GM12878 (cell line): ENCODE results near the gene ZNF507. TPM values are rescaled to one million over a fixed set of nuclear protein-coding genes. Genes with fewer than 3 reads are reported as not detected.
A peak's percentile ranks its signal among the peaks of the same experiment; 100 is the strongest.

Source experiments
- ATAC-seq: fragments of 200-7000 bp; cut with Tn5 transposase; 3 replicates; pipeline ENCODE4 v1.9.1; 2020; ENCODE audit warnings: mild to moderate bottlenecking, moderate library complexity
- BruUV-seq: library from RNA; stranded (reverse); fragments of 400-500 nt; replicated peaks from 2 replicates; lab custom pipeline; 2021; lab: Mats Ljungman, UMichigan
- CTCF ChIA-PET: fragments of 300-600 bp; sonication (Branson Sonifier 250); formaldehyde crosslinking; extraction: SDS; loops from one replicate; lab custom pipeline; 2021; ENCODE audit warnings: inconsistent platforms; lab: Yijun Ruan, JAX
- POLR2A ChIA-PET: fragments of 350-600 bp; formaldehyde crosslinking; extraction: SDS; loops from one replicate; lab custom pipeline; 2021; ENCODE audit warnings: inconsistent platforms; lab: Charles Lee
- RAD21 ChIA-PET: fragments of 300-600 bp; sonication (Branson Sonifier 250); formaldehyde crosslinking; loops from one replicate; lab custom pipeline; 2023; ENCODE audit warnings: antibody characterized with exemption; ENCODE audit not compliant: unreplicated experiment; lab: Charles Lee
- SMC1A ChIA-PET: fragments of 300-600 bp; sonication (Branson Sonifier 250); formaldehyde crosslinking; loops from one replicate; lab custom pipeline; 2023; ENCODE audit not compliant: unreplicated experiment, uncharacterized antibody; lab: Charles Lee
- DNase-seq: peaks from one replicate; pipeline ENCODE4 v3.0.0-alpha.2; 2011; ENCODE audit warnings: low read depth, low spot score
- FAIRE-seq: peaks from 3 replicates; lab custom pipeline; 2011; peaks lifted over from hg19 to GRCh38; lab: Jason Lieb, UNC
- H2AFZ ChIP-seq: 2 replicates; pipeline ENCODE4 v1.6.0; 2011; ENCODE audit warnings: low read depth, low read length, control low read depth; ENCODE audit not compliant: control insufficient read depth
- H3K27ac ChIP-seq: 2 replicates; pipeline ENCODE4 v1.5.1; 2011; ENCODE audit warnings: control low read depth; ENCODE audit not compliant: control insufficient read depth, insufficient read depth
- H3K27me3 ChIP-seq, 2 experiments: replicated peaks in 1 of 2; 2 replicates each; pipeline versions ENCODE4 v1.6.0 to v1.6.1; 2011; ENCODE audit warnings: low read length in 1 of 2; ENCODE audit not compliant: control insufficient read depth in 2 of 2, insufficient read depth in 2 of 2
- H3K36me3 ChIP-seq, 2 experiments: 2 replicates each; pipeline ENCODE4 v1.5.1; 2011; ENCODE audit warnings: low read length in 1 of 2; ENCODE audit not compliant: control insufficient read depth in 2 of 2, insufficient read depth in 2 of 2
- H3K4me1 ChIP-seq: 2 replicates; pipeline ENCODE4 v1.6.1; 2011; ENCODE audit warnings: mild to moderate bottlenecking, low read length, moderate library complexity, mixed read lengths; ENCODE audit not compliant: control insufficient read depth, insufficient read depth
- H3K4me2 ChIP-seq: 2 replicates; pipeline ENCODE4 v1.6.0; 2011; ENCODE audit warnings: control low read depth; ENCODE audit not compliant: control insufficient read depth, insufficient read depth
- H3K4me3 ChIP-seq: fragments of 200-600 bp; sonication (generic); 2 replicates; pipeline ENCODE4 v1.5.1; 2016
- H3K79me2 ChIP-seq: 2 replicates; pipeline ENCODE4 v1.6.0; 2011; ENCODE audit warnings: low read length; ENCODE audit not compliant: control insufficient read depth, insufficient read depth
- H3K9ac ChIP-seq: 2 replicates; pipeline ENCODE4 v1.8.0; 2011; ENCODE audit warnings: low read length, control low read depth, mixed read lengths; ENCODE audit not compliant: control insufficient read depth, insufficient read depth
- H3K9me3 ChIP-seq: replicated peaks from 3 replicates; pipeline ENCODE4 v1.5.1; 2011; ENCODE audit warnings: mild to moderate bottlenecking, low read length; ENCODE audit not compliant: control insufficient read depth, insufficient read depth
- H4K20me1 ChIP-seq: 2 replicates; pipeline ENCODE4 v1.6.0; 2011; ENCODE audit not compliant: control insufficient read depth, insufficient read depth
- CTCF ChIP-seq, 3 experiments: IDR thresholded peaks in 2 of 3; conservative IDR thresholded peaks in 1 of 3; 2 replicates each; pipeline ENCODE4 v1.5.1; 2011; ENCODE audit warnings: low read depth in 3 of 3, low read length in 3 of 3, mild to moderate bottlenecking in 3 of 3, control low read depth in 2 of 3, moderate library complexity in 2 of 3, inconsistent platforms in 1 of 3, mixed read lengths in 1 of 3; ENCODE audit not compliant: control insufficient read depth in 2 of 3, insufficient read depth in 1 of 3; ENCODE audit errors: extremely low read depth in 1 of 3
- HDAC6 ChIP-seq: fragments of 200-600 bp; sonication (generic); IDR thresholded peaks from one replicate; pipeline ENCODE4 v1.8.0; 2017; ENCODE audit warnings: antibody characterized with exemption; ENCODE audit not compliant: unreplicated experiment
- MYB ChIP-seq: fragments of 150-350 bp; IDR thresholded peaks from 2 replicates; pipeline ENCODE4 v1.6.1; 2014; ENCODE audit warnings: mild to moderate bottlenecking, low read depth, low read length, borderline replicate concordance
- SUZ12 ChIP-seq: fragments of 200-600 bp; sonication (generic); IDR thresholded peaks from one replicate; pipeline ENCODE4 v1.6.1; 2018; ENCODE audit warnings: antibody characterized with exemption, mild to moderate bottlenecking; ENCODE audit not compliant: unreplicated experiment
- WGBS: methylation state at CpG from one replicate; pipeline ENCODE4 v1.1.6; 2016; ENCODE audit warnings: low lambda C conversion rate; ENCODE audit not compliant: insufficient replicate concordance, insufficient coverage; ENCODE audit errors: missing lambda C conversion rate; 5-methylcytosine and 5-hydroxymethylcytosine counted together
- in situ Hi-C: fragments of 300-500 bp; cut with MboI; formaldehyde crosslinking; loops from 9 replicates; pipeline ENCODE4 v1.14.3; 2018; ENCODE audit warnings: mixed read lengths
- intact Hi-C: fragments of 100-400 bp; cut with micrococcal nuclease; formaldehyde crosslinking; loops from one replicate; pipeline ENCODE4 v1.14.2; 2022; ENCODE audit not compliant: unreplicated experiment
- polyA plus RNA-seq, 11 experiments: library from polyadenylated mRNA; depleted of rRNA in 4 of 11; unstranded in 6 of 11; stranded (reverse) in 5 of 11; fragments of >200 nt; fragmentation: Nextera tagmentation in 4 of 11; fragmentation: Illumina TruSeq in 1 of 11; extraction: Ambion mirVana in 4 of 11; extraction: Trizol in 1 of 11; gene quantifications; 1 replicate in 1 of 11; 2 replicates in 10 of 11; pipeline versions ENCODE4 v1.2.1 to v1.2.3, GENCODE V29; 2011 to 2016; ENCODE audit warnings: inconsistent platforms in 2 of 11, missing spikeins in 2 of 11, low read depth in 1 of 11
- total RNA-seq, 4 experiments: library from RNA; depleted of rRNA in 3 of 4; stranded (reverse); fragments of >200 nt in 3 of 4; fragmentation: Illumina TruSeq in 1 of 4; extraction: Trizol in 1 of 4; gene quantifications; 2 replicates each; pipeline versions ENCODE4 v1.2.1 to v1.2.3, GENCODE V29; 2013 to 2021

The ZNF507 gene
- total and polyA plus RNA-seq, 10 of the 15 experiments (the other 5 are each of a cell fraction or from before 2014, with no cell fraction given): 2.3 to 18.4 (median 10.1) TPM

- TF ChIP-seq MYB (no peak), SUZ12 (no peak)
Measured at GRCh38 chr19:32317086-32317485, 28.3 kb upstream of the ZNF507 start (continued).

GRCh38 chr19:32318884-32319520 lies 26.4 kb upstream of the ZNF507 start:
- H3K9ac ChIP-seq: no peak overlapping the region
- H3K36me3 ChIP-seq: no peaks in the 10 kb centered on the region
- no TSS peak for BruUV-seq
- DNase-seq: no peak
- H3K4me3 ChIP-seq: no peak overlapping the region
- no peaks in the 10 kb centered on the region for H3K27me3 ChIP-seq
- no peaks in the 10 kb centered on the region for H4K20me1 ChIP-seq
- ATAC-seq: 0 out of 3 replicates have a peak, but pooled peaks have one; percentile 31
- no peak overlapping the region for H3K4me2 ChIP-seq
- H3K4me1 ChIP-seq: no peaks in the 10 kb centered on the region
- in situ Hi-C loops (no loop called here), intact Hi-C loops (no loop called here)
- RAD21 ChIA-PET: no interaction called here
- CTCF ChIA-PET: interaction anchor here (0.6 to 1.3 kb wide), 3 partner anchors 31 to 39 kb away, joined by 3 read pairs; no protein-coding TSS in a partner anchor
- POLR2A ChIA-PET: no interaction called here
- H3K9me3 ChIP-seq: no peaks in the 10 kb centered on the region
- TF ChIP-seq HDAC6 (no peak), CTCF (IDR thresholded peaks at IDR 0.05 in 2 of 3, conservative IDR thresholded peaks at IDR 0.05 in 1 of 3; ENCODE audit: control insufficient read depth in 2 of 3, extremely low read depth in 1 of 3, insufficient read depth in 1 of 3, low read depth in 3 of 3, low read length in 3 of 3) (peak in 2 of 3 experiments; percentile 20 to 32; a peak in 2 of 6 replicates)
- no peaks in the 10 kb centered on the region for H3K79me2 ChIP-seq
- no peak for FAIRE-seq
- H3K27ac ChIP-seq: no peak overlapping the region
- 1% methylated on average over 5 of the region's 5 CpGs for WGBS
- SMC1A ChIA-PET: interaction anchor here (1.1 kb wide), 1 partner anchor 38 kb away, joined by 4 read pairs; no protein-coding TSS in a partner anchor
- no peak overlapping the region for H2AFZ ChIP-seq
